Gastroesophageal sphincter (tissue), 4 donors: Measurements from ENCODE around the gene ZZZ3. TPM values are rescaled to one million over a fixed set of nuclear protein-coding genes. Genes with fewer than 3 reads are reported as not detected.
"Not testable (repeated sequence)": the region's sequence is repeated elsewhere in the genome, so short reads cannot be mapped to it uniquely, and the experiment has no call there.

Source experiments
- ATAC-seq: fragments of 150-250 bp; one replicate; pipeline ENCODE4 v1.9.1; 2016; ENCODE audit warnings: mild to moderate bottlenecking, moderate library complexity
- H3K27ac ChIP-seq, 4 donors: fragments of 200-600 bp; sonication (generic) in 3 of 4; 1 replicate in 3 of 4; 2 replicates in 1 of 4; pipeline ENCODE4 v1.5.1; 2016 to 2019
- H3K27me3 ChIP-seq: fragments of 200-600 bp; sonication (generic); one replicate; pipeline ENCODE4 v1.5.1; 2019
- H3K36me3 ChIP-seq, 2 donors: fragments of 200-600 bp; sonication (generic); one replicate each; pipeline ENCODE4 v1.5.1; 2019; ENCODE audit warnings: control low read depth in 1 of 2
- H3K4me1 ChIP-seq, 3 donors: fragments of 200-600 bp; sonication (generic); 1 replicate in 2 of 3; 2 replicates in 1 of 3; pipeline ENCODE4 v1.5.1; 2016 to 2019; ENCODE audit warnings: control low read depth in 2 of 3
- H3K4me3 ChIP-seq, 2 donors: fragments of 200-600 bp; sonication (generic); one replicate each; pipeline ENCODE4 v1.5.1; 2019; ENCODE audit warnings: mild to moderate bottlenecking in 1 of 2, moderate library complexity in 1 of 2
- H3K9me3 ChIP-seq, 3 donors: fragments of 200-600 bp; sonication (generic); one replicate each; pipeline ENCODE4 v1.5.1; 2017 to 2019; ENCODE audit warnings: control low read depth in 2 of 3
- EP300 ChIP-seq: sonication (generic); formaldehyde crosslinking; IDR thresholded peaks from one replicate; pipeline ENCODE4 v1.6.1; 2017; ENCODE audit warnings: antibody characterized with exemption, mild to moderate bottlenecking
- POLR2A ChIP-seq, 2 donors: fragments of 450-650 bp; IDR thresholded peaks; one replicate each; pipeline ENCODE4 v1.6.1; 2017; ENCODE audit warnings: antibody characterized with exemption in 2 of 2, mild to moderate bottlenecking in 2 of 2, moderate library complexity in 1 of 2
- POLR2AphosphoS5 ChIP-seq: sonication (generic); formaldehyde crosslinking; IDR thresholded peaks from one replicate; pipeline ENCODE4 v1.6.1; 2017; ENCODE audit warnings: antibody characterized with exemption
- WGBS, 2 donors: methylation state at CpG; one replicate each; pipeline ENCODE4 v1.1.5; 2018; ENCODE audit warnings: low coverage in 1 of 2; 5-methylcytosine and 5-hydroxymethylcytosine counted together
- total RNA-seq, 4 donors: library from RNA; depleted of rRNA; stranded (reverse); fragments of >200 nt; gene quantifications; one replicate each; pipeline ENCODE4 v1.1.0, GENCODE V29; 2016
- TF ChIP-seq, protein P1 (sequence below), 4 experiments: fragments of 200-600 bp in 2 of 4; fragments of 450-650 bp in 2 of 4; sonication (generic) in 1 of 4; IDR thresholded peaks; one replicate each; pipeline ENCODE4 v1.5.1; 2017 to 2019; ENCODE audit warnings: antibody characterized with exemption in 4 of 4, mild to moderate bottlenecking in 2 of 4, moderate library complexity in 2 of 4

ZZZ3 gene
- total RNA-seq, 4 donors from 2014 or later = 38.2 to 79.7 (median 53.5) TPM

DNA sequence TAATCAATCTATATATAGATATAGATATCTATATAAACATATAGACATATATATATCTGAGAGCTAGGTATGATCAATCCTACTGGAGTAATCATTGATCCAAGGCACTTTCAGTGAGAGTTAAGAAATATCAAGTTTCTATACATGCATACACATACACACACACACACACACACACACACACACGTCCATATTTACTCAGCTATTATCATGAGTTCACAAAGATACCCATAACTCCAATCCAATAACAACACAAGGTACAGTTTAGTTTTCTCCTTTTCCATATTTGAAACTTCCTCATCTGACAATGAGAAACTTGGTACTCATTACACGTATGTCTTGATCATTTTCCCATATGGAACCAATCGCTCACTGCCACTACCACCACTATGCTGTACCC, 27.3 kb upstream of the ZZZ3 start:
- Histone ChIP-seq H3K27me3 (no peaks in the 10 kb centered on the region), H3K27ac (no peak overlapping the region), H3K4me1 (no peaks in the 10 kb centered on the region), H3K4me3 (no peak overlapping the region), H3K9me3 (no peaks in the 10 kb centered on the region), H3K36me3 (peaks cover 16 to 86% of the 10 kb centered on the region in 2 donors)
- ATAC-seq = no peak
- TF ChIP-seq EP300 = no peak
- TF ChIP-seq, protein P1, sequence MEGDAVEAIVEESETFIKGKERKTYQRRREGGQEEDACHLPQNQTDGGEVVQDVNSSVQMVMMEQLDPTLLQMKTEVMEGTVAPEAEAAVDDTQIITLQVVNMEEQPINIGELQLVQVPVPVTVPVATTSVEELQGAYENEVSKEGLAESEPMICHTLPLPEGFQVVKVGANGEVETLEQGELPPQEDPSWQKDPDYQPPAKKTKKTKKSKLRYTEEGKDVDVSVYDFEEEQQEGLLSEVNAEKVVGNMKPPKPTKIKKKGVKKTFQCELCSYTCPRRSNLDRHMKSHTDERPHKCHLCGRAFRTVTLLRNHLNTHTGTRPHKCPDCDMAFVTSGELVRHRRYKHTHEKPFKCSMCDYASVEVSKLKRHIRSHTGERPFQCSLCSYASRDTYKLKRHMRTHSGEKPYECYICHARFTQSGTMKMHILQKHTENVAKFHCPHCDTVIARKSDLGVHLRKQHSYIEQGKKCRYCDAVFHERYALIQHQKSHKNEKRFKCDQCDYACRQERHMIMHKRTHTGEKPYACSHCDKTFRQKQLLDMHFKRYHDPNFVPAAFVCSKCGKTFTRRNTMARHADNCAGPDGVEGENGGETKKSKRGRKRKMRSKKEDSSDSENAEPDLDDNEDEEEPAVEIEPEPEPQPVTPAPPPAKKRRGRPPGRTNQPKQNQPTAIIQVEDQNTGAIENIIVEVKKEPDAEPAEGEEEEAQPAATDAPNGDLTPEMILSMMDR (IDR thresholded peaks at IDR 0.05) = no peak
- TF ChIP-seq POLR2AphosphoS5 = no peak
- no peak for TF ChIP-seq POLR2A (IDR thresholded peaks at IDR 0.05)
- 84 to 95% methylated on average over 3 of the region's 3 CpGs for WGBS, 2 donors

DNA sequence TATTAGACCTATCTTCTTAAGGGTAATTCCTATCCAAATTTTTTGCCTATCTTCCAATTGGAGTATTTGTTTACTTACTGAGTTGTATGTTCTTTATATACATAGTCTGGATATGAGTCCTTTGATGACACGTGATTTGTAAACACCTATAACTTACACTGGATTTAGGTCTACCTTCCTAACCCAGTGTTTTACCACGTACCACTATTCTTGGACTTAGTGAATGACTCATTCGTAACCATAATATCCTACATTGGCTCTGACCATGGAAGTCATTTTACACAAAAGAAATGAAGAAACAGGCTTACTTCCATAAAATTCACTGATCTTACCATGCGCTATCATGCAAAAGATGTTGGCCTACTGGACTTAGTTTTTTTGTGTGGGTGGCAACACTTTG, 23.9 kb upstream of the ZZZ3 start:
- WGBS, 2 donors = 87 to 96% methylated on average over 4 of the region's 4 CpGs
- no peaks in the 10 kb centered on the region for H3K9me3 ChIP-seq
- TF ChIP-seq, protein P1 (IDR thresholded peaks at IDR 0.05) = no peak
- TF ChIP-seq EP300 = no peak
- no peak for TF ChIP-seq POLR2A (IDR thresholded peaks at IDR 0.05)
- no peak for TF ChIP-seq POLR2AphosphoS5
- H3K27me3 ChIP-seq = no peaks in the 10 kb centered on the region
- H3K4me1 ChIP-seq = no peaks in the 10 kb centered on the region
- ATAC-seq = no peak
- H3K36me3 ChIP-seq = peaks cover 10 to 64% of the 10 kb centered on the region in 2 donors
- H3K27ac ChIP-seq = no peak overlapping the region
- H3K4me3 ChIP-seq = no peak overlapping the region

DNA sequence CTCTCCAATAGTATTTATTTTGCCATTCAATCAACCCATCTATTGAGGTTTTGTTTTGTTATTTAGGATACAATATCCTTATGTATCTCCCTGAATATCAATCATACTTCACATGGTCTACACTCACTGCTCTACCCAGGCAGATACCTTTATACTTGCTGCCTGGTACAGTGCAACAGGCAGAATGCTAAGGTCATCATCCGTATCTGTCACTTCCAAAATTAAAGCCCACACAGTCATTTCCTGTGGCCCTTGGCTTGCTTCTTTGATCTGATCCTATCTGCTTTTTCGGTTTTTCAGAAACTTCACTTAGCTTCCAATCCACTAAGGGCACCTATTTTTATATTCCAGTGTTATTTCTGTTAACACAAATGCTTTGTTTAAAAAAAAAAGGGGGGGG, 22.3 kb upstream of the ZZZ3 start:
- Histone ChIP-seq H3K9me3 (no peaks in the 10 kb centered on the region), H3K27me3 (no peaks in the 10 kb centered on the region), H3K4me3 (no peak overlapping the region), H3K27ac (no peak overlapping the region), H3K36me3 (peaks cover 3 to 64% of the 10 kb centered on the region in 2 donors), H3K4me1 (no peaks in the 10 kb centered on the region)
- 43 to 47% methylated on average over 2 of the region's 2 CpGs for WGBS, 2 donors
- TF ChIP-seq POLR2A (IDR thresholded peaks at IDR 0.05) (no peak), POLR2AphosphoS5 (no peak), EP300 (no peak)
- TF ChIP-seq, protein P1 (IDR thresholded peaks at IDR 0.05) = no peak
- ATAC-seq = no peak

DNA sequence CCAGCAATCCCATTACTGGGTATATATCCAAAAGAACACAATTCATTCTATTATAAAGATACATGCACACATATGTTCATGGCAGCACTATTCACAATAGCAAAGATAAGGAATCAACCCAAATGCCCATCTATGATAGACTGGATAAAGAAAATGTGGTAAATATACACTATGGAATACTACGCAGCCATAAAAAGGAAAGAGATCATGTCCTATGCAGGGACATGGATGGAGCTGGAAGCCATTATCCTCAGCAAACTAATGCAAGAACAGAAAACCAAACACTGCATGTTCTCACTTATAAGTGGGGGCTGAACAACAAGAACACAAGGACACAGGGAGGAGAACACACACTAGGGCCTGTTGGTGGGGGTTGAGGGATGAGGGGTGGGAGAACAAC, 17.2 kb upstream of the ZZZ3 start:
- H3K27ac ChIP-seq, ATAC-seq, H3K27me3 ChIP-seq, H3K9me3 ChIP-seq, H3K4me1 ChIP-seq, H3K4me3 ChIP-seq: not testable (repeated sequence)
- 80 to 100% methylated on average over 1 of the region's 1 CpG for whole genome bisulfite sequencing, 2 donors
- peaks cover 0 to 66% of the 10 kb centered on the region in 2 donors for H3K36me3 ChIP-seq

DNA sequence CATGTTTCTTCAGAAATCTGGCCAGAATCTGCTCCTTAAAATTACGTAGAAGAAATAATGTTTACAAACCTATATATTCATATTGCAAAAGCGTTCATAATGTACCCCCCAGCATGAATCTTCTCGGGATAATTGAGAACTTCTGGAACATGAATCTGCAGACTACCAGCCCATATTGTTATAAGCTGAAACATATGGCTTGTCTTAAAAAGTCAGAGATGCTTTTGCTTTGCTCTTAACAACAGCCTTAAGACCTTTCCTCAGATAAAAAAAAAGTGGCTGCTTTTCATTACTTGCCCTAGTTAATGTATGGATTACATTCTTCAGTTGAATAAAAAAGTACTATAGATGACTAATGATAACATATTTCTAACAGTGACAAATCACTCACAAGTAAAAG, 15.0 kb upstream of the ZZZ3 start:
- Histone ChIP-seq H3K9me3 (no peaks in the 10 kb centered on the region), H3K27ac (no peak overlapping the region), H3K27me3 (no peaks in the 10 kb centered on the region), H3K36me3 (peaks cover 0 to 79% of the 10 kb centered on the region in 2 donors), H3K4me3 (no peak overlapping the region), H3K4me1 (no peaks in the 10 kb centered on the region)
- 79 to 81% methylated on average over 3 of the region's 3 CpGs for WGBS, 2 donors
- TF ChIP-seq POLR2AphosphoS5 (no peak), POLR2A (IDR thresholded peaks at IDR 0.05) (no peak), EP300 (no peak)
- TF ChIP-seq, protein P1 (IDR thresholded peaks at IDR 0.05) = no peak
- no peak for ATAC-seq
